ENCODE results near the gene MRPS14.

MRPS14 gene

GRCh38 chr1:175040324-175040879, 17.2 kb upstream of the MRPS14 start:
- no peak overlapping the region for H3K4me3 ChIP-seq (ENCODE audit: low read depth, low read length)
- TF ChIP-seq CTCF (IDR thresholded peaks at IDR 0.05; ENCODE audit: borderline replicate concordance, insufficient read depth, low read depth, low read length), result no peak

DNA sequence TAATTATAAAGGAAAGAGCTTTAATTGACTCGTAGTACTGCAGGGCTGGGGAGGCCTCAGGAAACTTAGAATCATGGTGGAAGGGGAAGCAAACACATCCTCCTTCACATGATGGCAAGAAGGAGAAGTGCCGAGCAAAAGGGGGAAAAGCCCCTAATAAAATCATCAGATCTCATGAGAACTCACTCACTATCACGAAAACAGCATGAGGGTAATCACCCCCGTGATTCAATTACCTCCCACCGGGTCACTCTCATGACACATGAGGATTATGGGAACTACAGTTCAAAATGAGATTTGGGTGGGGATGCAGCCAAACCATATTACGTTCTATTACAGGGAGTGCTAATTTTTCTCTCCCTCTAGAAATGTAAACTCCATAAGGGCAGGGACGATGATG, 14.2 kb upstream of the MRPS14 start:
- no peak overlapping the region for H3K4me3 ChIP-seq (ENCODE audit: low read depth, low read length)
- TF ChIP-seq CTCF (IDR thresholded peaks at IDR 0.05; ENCODE audit: borderline replicate concordance, insufficient read depth, low read depth, low read length), result no peak

DNA sequence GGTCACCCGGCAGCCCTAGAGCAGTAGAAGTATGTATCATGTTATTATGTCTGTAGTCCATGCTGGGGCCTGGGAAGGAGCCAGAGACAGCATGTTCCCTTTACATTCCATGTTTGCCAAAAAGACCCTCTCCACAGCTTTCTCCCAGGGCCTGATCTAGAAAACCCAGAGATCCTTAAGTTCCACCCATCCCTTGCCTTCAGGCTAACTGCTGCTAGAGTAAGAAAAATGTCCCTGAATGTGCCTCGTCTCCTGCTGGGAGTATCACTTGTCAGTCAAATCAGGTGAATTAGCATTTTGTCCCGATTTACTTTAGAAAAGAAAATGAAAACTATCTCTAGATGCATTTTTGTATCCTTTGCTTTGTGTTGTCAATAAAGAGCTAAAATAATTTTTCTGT, 13.3 kb upstream of the MRPS14 start:
- no peak overlapping the region for H3K4me3 ChIP-seq (ENCODE audit: low read depth, low read length)
- TF ChIP-seq CTCF (IDR thresholded peaks at IDR 0.05; ENCODE audit: borderline replicate concordance, insufficient read depth, low read depth, low read length), result no peak

- no peak overlapping the region for H3K4me3 ChIP-seq (ENCODE audit: low read depth, low read length)
- no peak for TF ChIP-seq CTCF (IDR thresholded peaks at IDR 0.05; ENCODE audit: borderline replicate concordance, insufficient read depth, low read depth, low read length)
Observed at GRCh38 chr1:175035865-175036264, 12.6 kb upstream of the MRPS14 start.

- H3K4me3 ChIP-seq (ENCODE audit: low read depth, low read length), result no peak overlapping the region
- no peak for TF ChIP-seq CTCF (IDR thresholded peaks at IDR 0.05; ENCODE audit: borderline replicate concordance, insufficient read depth, low read depth, low read length)
Observed at GRCh38 chr1:175034775-175035174, 11.6 kb upstream of the MRPS14 start.

- TF ChIP-seq CTCF (IDR thresholded peaks at IDR 0.05; ENCODE audit: borderline replicate concordance, insufficient read depth, low read depth, low read length), result no peak
- no peak overlapping the region for H3K4me3 ChIP-seq (ENCODE audit: low read depth, low read length)
Observed at GRCh38 chr1:175033953-175034352, 10.7 kb upstream of the MRPS14 start.

GRCh38 chr1:175024773-175025172, 1.5 kb upstream of the MRPS14 start:
- no peak for TF ChIP-seq CTCF (IDR thresholded peaks at IDR 0.05; ENCODE audit: borderline replicate concordance, insufficient read depth, low read depth, low read length)
- no peak overlapping the region for H3K4me3 ChIP-seq (ENCODE audit: low read depth, low read length)

GRCh38 chr1:175023922-175024242, 657 bp upstream of the MRPS14 start:
- H3K4me3 ChIP-seq (ENCODE audit: low read depth, low read length), result peak overlapping the region; percentile 87

Data from GM12875 (cell line).